Pons (tissue), 1 donor: Measurements from ENCODE around the gene MYBL2.

Experiments used
- DNase-seq: peaks from one replicate; pipeline ENCODE4 v3.0.0-alpha.2; 2016; ENCODE audit warnings: low spot score

The MYBL2 gene

GRCh38 chr20:43682446-43682845 lies 15.5 kb downstream of the MYBL2 start:
- DNase-seq, result no peak

- no peak for DNase-seq
These were observed 19.9 kb downstream of the MYBL2 start for GRCh38 chr20:43686820-43687219.

GRCh38 chr20:43689165-43689564 lies 22.3 kb downstream of the MYBL2 start:
- no peak for DNase-seq

- no peak for DNase-seq
These were observed 24.2 kb downstream of the MYBL2 start for GRCh38 chr20:43690943-43691598.

- DNase-seq, result peak; percentile 14
These were observed 25.1 kb downstream of the MYBL2 start for GRCh38 chr20:43691928-43692524.

GRCh38 chr20:43694763-43695162 lies 27.8 kb downstream of the MYBL2 start:
- DNase-seq, result no peak

GRCh38 chr20:43695571-43695970 lies 28.7 kb downstream of the MYBL2 start:
- DNase-seq, result no peak

- no peak for DNase-seq
These were observed 33.1 kb downstream of the MYBL2 start for GRCh38 chr20:43699941-43700565.

- no peak for DNase-seq
These were observed 33.7 kb downstream of the MYBL2 start for GRCh38 chr20:43700627-43701026.

GRCh38 chr20:43702502-43702901 lies 35.6 kb downstream of the MYBL2 start:
- no peak for DNase-seq

- DNase-seq, result no peak
These were observed 43.6 kb downstream of the MYBL2 start for GRCh38 chr20:43710370-43711044.

- no peak for DNase-seq
These were observed 44.3 kb downstream of the MYBL2 start for GRCh38 chr20:43711098-43711654.

- no peak for DNase-seq
These were observed 48.1 kb downstream of the MYBL2 start for GRCh38 chr20:43715044-43715443.

GRCh38 chr20:43715511-43715910 lies 48.6 kb downstream of the MYBL2 start:
- no peak for DNase-seq

- DNase-seq, result no peak
These were observed 49.2 kb downstream of the MYBL2 start for GRCh38 chr20:43716123-43716522.

GRCh38 chr20:43716757-43717615 lies 50.1 kb downstream of the MYBL2 start:
- no peak for DNase-seq

GRCh38 chr20:43717616-43717995 lies 50.7 kb downstream of the MYBL2 start:
- DNase-seq, result no peak

- DNase-seq, result no peak
These were observed 53.1 kb downstream of the MYBL2 start for GRCh38 chr20:43720007-43720406.

- no peak for DNase-seq
These were observed 54.1 kb downstream of the MYBL2 start for GRCh38 chr20:43721097-43721428.

- DNase-seq, result no peak
These were observed 54.7 kb downstream of the MYBL2 start for GRCh38 chr20:43721429-43722152.

GRCh38 chr20:43722153-43722505 lies 55.2 kb downstream of the MYBL2 start:
- DNase-seq, result no peak
